OCI-LY3 (cell line): ENCODE results near the gene SPATA6.
"Not testable (repeated sequence)": the region's sequence is repeated elsewhere in the genome, so short reads cannot be mapped to it uniquely, and the experiment has no call there.

Experiments used
- EZH2phosphoT487 ChIP-seq: fragments of 200-600 bp; shearing (Covaris generic); IDR thresholded peaks from 2 replicates; pipeline ENCODE4 v1.6.1; 2018; ENCODE audit warnings: antibody characterized with exemption, mixed run types, low read depth
- TF ChIP-seq, protein P1 (sequence below): fragments of 200-600, 300-600 bp; sonication (generic); IDR thresholded peaks from 2 replicates; pipeline ENCODE4 v1.5.1; 2014; ENCODE audit warnings: antibody characterized with exemption, low read length, low read depth

DNA sequence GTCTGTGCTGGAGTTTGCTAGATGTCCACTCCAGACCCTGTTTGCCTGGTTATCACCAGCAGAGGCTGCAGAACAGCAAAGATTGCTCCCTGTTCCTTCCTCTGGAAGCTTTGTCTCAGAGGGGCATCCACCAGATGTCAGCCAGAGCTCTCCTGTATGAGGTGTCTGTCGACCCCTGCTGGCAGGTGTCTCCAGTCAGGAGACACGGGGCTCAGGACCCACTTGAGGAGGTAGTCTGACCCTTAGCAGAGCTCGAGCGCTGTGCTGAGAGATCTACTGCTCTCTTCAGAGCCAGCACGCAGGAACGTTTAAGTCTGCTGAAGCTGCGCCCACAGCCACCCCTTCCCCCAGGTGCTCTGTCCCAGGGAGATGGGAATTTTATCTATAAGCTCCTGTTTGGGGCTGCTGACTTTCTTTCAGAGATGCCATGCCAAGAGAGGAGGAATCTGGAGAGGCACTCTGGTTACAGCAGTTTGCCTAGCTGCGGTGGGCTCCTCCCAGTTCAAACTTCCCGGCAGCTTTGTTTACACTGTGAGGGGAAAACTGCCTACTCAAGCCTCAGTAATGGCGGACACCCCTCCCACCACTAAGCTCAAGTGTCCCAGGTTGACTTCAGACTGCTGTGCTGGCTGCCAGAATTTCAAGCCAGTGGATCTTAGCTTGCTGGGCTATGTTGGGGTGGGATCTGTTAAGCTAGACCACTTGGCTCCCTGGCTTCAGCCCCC lies 187.1 kb downstream of the SPATA6 start:
- TF ChIP-seq, protein P1, sequence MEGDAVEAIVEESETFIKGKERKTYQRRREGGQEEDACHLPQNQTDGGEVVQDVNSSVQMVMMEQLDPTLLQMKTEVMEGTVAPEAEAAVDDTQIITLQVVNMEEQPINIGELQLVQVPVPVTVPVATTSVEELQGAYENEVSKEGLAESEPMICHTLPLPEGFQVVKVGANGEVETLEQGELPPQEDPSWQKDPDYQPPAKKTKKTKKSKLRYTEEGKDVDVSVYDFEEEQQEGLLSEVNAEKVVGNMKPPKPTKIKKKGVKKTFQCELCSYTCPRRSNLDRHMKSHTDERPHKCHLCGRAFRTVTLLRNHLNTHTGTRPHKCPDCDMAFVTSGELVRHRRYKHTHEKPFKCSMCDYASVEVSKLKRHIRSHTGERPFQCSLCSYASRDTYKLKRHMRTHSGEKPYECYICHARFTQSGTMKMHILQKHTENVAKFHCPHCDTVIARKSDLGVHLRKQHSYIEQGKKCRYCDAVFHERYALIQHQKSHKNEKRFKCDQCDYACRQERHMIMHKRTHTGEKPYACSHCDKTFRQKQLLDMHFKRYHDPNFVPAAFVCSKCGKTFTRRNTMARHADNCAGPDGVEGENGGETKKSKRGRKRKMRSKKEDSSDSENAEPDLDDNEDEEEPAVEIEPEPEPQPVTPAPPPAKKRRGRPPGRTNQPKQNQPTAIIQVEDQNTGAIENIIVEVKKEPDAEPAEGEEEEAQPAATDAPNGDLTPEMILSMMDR = not testable (repeated sequence)
- not testable (repeated sequence) for TF ChIP-seq EZH2phosphoT487
